HepG2 (cell line): ENCODE results near the gene CYSTM1. TPM values are rescaled to one million over a fixed set of nuclear protein-coding genes. Genes with fewer than 3 reads are reported as not detected.
A peak's percentile ranks its signal among the peaks of the same experiment; 100 is the strongest.

Source experiments
- ATAC-seq: fragments of 200-7000 bp; cut with Tn5 transposase; 3 replicates; pipeline ENCODE4 v1.9.1; 2020; ENCODE audit warnings: mild to moderate bottlenecking, moderate library complexity
- BruUV-seq: library from RNA; stranded (reverse); fragments of 400-500 nt; replicated peaks from 2 replicates; lab custom pipeline; 2021; lab: Mats Ljungman, UMichigan
- CTCF ChIA-PET: fragments of 300-600 bp; formaldehyde crosslinking; extraction: SDS; loops from one replicate; lab custom pipeline; 2021; ENCODE audit warnings: low total read pairs, inconsistent platforms, low intra/inter-chr PET ratio; lab: Yijun Ruan, JAX
- POLR2A ChIA-PET: fragments of 350-600 bp; sonication (Branson Sonifier 250); formaldehyde crosslinking; loops from one replicate; lab custom pipeline; 2020; ENCODE audit warnings: antibody characterized with exemption, inconsistent platforms; lab: Yijun Ruan, JAX
- DNase-seq: peaks from one replicate; pipeline ENCODE4 v3.0.0-alpha.2; 2015; ENCODE audit warnings: low spot score
- FAIRE-seq: peaks from 3 replicates; lab custom pipeline; 2011; peaks lifted over from hg19 to GRCh38; lab: Jason Lieb, UNC
- H2AFZ ChIP-seq: one replicate; pipeline ENCODE4 v1.6.1; 2011; ENCODE audit warnings: low read length, inconsistent platforms
- H3K27ac ChIP-seq: fragments of 300-600 bp; 3 replicates; pipeline ENCODE4 v1.8.0; 2011; ENCODE audit warnings: mixed run types, mild to moderate bottlenecking, mixed read lengths, low read length, inconsistent platforms; ENCODE audit not compliant: insufficient read depth; ENCODE audit errors: extremely low read length
- H3K27me3 ChIP-seq, 2 experiments: fragments of 200-600 bp in 1 of 2; 2 replicates in 1 of 2; 3 replicates in 1 of 2; pipeline versions ENCODE4 v1.6.0 to v1.8.0; 2011; ENCODE audit warnings: low read length in 2 of 2, mild to moderate bottlenecking in 2 of 2, moderate library complexity in 2 of 2, inconsistent platforms in 1 of 2; ENCODE audit not compliant: insufficient read depth in 2 of 2, control insufficient read depth in 1 of 2
- H3K36me3 ChIP-seq, 2 experiments: fragments of 200-600 bp in 1 of 2; replicated peaks in 1 of 2; 2 replicates in 1 of 2; 3 replicates in 1 of 2; pipeline versions ENCODE4 v1.5.1 to v1.8.0; 2011; ENCODE audit warnings: low read length in 2 of 2, inconsistent platforms in 1 of 2; ENCODE audit not compliant: insufficient read depth in 2 of 2, control insufficient read depth in 1 of 2
- H3K4me1 ChIP-seq: 2 replicates; pipeline ENCODE4 v1.5.1; 2012; ENCODE audit warnings: low read length, inconsistent platforms; ENCODE audit not compliant: insufficient read depth
- H3K4me2 ChIP-seq: 2 replicates; pipeline ENCODE4 v1.6.0; 2011; ENCODE audit warnings: low read depth, low read length, inconsistent platforms
- H3K4me3 ChIP-seq, 3 experiments: fragments of 200-600 bp in 1 of 3; sonication (generic), shearing (Covaris generic) in 1 of 3; replicated peaks in 1 of 3; 2 replicates each; pipeline ENCODE4 v1.5.1; 2011 to 2016; ENCODE audit warnings: low read length in 3 of 3, inconsistent platforms in 2 of 3, low read depth in 2 of 3, mild to moderate bottlenecking in 2 of 3, control low read depth in 1 of 3, mixed read lengths in 1 of 3; ENCODE audit not compliant: insufficient read depth in 1 of 3
- H3K79me2 ChIP-seq: one replicate; pipeline ENCODE4 v1.6.1; 2011; ENCODE audit warnings: low read length, inconsistent platforms; ENCODE audit not compliant: insufficient read depth
- H3K9ac ChIP-seq: 2 replicates; pipeline ENCODE4 v1.6.0; 2011; ENCODE audit warnings: mild to moderate bottlenecking, low read depth, low read length, inconsistent platforms; ENCODE audit not compliant: insufficient read depth
- H3K9me3 ChIP-seq: 2 replicates; pipeline ENCODE4 v1.5.1; 2012; ENCODE audit warnings: mild to moderate bottlenecking, low read length
- H4K20me1 ChIP-seq: 2 replicates; pipeline ENCODE4 v1.6.0; 2011; ENCODE audit warnings: inconsistent platforms, mild to moderate bottlenecking, low read length, moderate library complexity; ENCODE audit not compliant: insufficient read depth
- CBFB ChIP-seq: sonication (generic); formaldehyde crosslinking; IDR thresholded peaks from 2 replicates; pipeline ENCODE4 v1.4.0; 2020; ENCODE audit warnings: missing genetic modification reagents
- GATAD2A ChIP-seq: IDR thresholded peaks from 2 replicates; pipeline ENCODE4 v1.6.1; 2016
- HOXA5 ChIP-seq: sonication (generic); formaldehyde crosslinking; IDR thresholded peaks from 2 replicates; pipeline ENCODE4 v1.4.0; 2020; ENCODE audit warnings: missing genetic modification reagents
- KAT2B ChIP-seq: fragments of 150-350 bp; IDR thresholded peaks from 2 replicates; pipeline ENCODE4 v1.6.1; 2014; ENCODE audit warnings: low read depth, low read length, borderline replicate concordance
- NPAS2 ChIP-seq: sonication (generic); formaldehyde crosslinking; IDR thresholded peaks from 2 replicates; pipeline ENCODE4 v1.8.0; 2022; ENCODE audit warnings: mild to moderate bottlenecking, missing genetic modification reagents, borderline replicate concordance
- PLRG1 ChIP-seq: fragments of 450-650 bp; conservative IDR thresholded peaks from 2 replicates; pipeline ENCODE4 v1.6.1; 2016
- PREB ChIP-seq: sonication (generic); formaldehyde crosslinking; IDR thresholded peaks from 2 replicates; pipeline ENCODE4 v1.4.0; 2020; ENCODE audit warnings: missing genetic modification reagents
- RFXANK ChIP-seq: IDR thresholded peaks from 2 replicates; pipeline ENCODE4 v1.6.1; 2016
- TEAD3 ChIP-seq: optimal IDR thresholded peaks from 2 replicates; pipeline ENCODE3; 2016; ENCODE audit warnings: borderline replicate concordance
- TRIM24 ChIP-seq: sonication (generic); formaldehyde crosslinking; IDR thresholded peaks from 2 replicates; pipeline ENCODE4 v1.8.0; 2022; ENCODE audit warnings: mild to moderate bottlenecking, missing genetic modification reagents
- ZNF256 ChIP-seq: sonication (generic); formaldehyde crosslinking; conservative IDR thresholded peaks from 2 replicates; pipeline ENCODE4 v1.4.0; 2020; ENCODE audit warnings: missing genetic modification reagents
- ZNF512 ChIP-seq: sonication (generic); formaldehyde crosslinking; IDR thresholded peaks from 2 replicates; pipeline ENCODE4 v1.4.0; 2020; ENCODE audit warnings: mild to moderate bottlenecking, missing genetic modification reagents
- ZNF552 ChIP-seq: sonication (generic); formaldehyde crosslinking; IDR thresholded peaks from 2 replicates; pipeline ENCODE4 v1.9.0; 2022; ENCODE audit warnings: missing genetic modification reagents, mild to moderate bottlenecking, borderline replicate concordance
- ZNF768 ChIP-seq: sonication (generic); formaldehyde crosslinking; IDR thresholded peaks from 2 replicates; pipeline ENCODE4 v1.4.0; 2020; ENCODE audit warnings: missing genetic modification reagents
- ZNF816 ChIP-seq: sonication (generic); formaldehyde crosslinking; IDR thresholded peaks from 2 replicates; pipeline ENCODE4 v1.8.0; 2022; ENCODE audit warnings: missing genetic modification reagents, mild to moderate bottlenecking, borderline replicate concordance
- WGBS: methylation state at CpG from one replicate; pipeline ENCODE4 v1.1.6; 2017; ENCODE audit warnings: low lambda C conversion rate; 5-methylcytosine and 5-hydroxymethylcytosine counted together
- in situ Hi-C: cut with HindIII; loops from 2 replicates; pipeline ENCODE4 v1.10.0; 2017; ENCODE audit warnings: low pct_unique_long_range_greater_than_20kb; ENCODE audit not compliant: extremely low pct_ligation_motif_present
- intact Hi-C: fragments of 100-400 bp; cut with micrococcal nuclease; formaldehyde crosslinking; loops from one replicate; pipeline ENCODE4 v1.10.0; 2022; ENCODE audit not compliant: unreplicated experiment
- polyA plus RNA-seq, 8 experiments: library from polyadenylated mRNA; depleted of rRNA in 3 of 8; stranded (reverse) in 7 of 8; unstranded in 1 of 8; fragments of >200 nt; fragmentation: Illumina TruSeq in 4 of 8; extraction: Trizol in 4 of 8; gene quantifications; 2 replicates each; pipeline versions ENCODE4 v1.2.1 to v1.2.3, GENCODE V29; 2011 to 2016; ENCODE audit warnings: low read depth in 4 of 8, missing spikeins in 1 of 8, mixed read lengths in 1 of 8; ENCODE audit not compliant: insufficient read depth in 1 of 8
- total RNA-seq, 5 experiments: library from RNA; depleted of rRNA; stranded (reverse); fragments of >200 nt; fragmentation: Illumina TruSeq; extraction: Trizol; gene quantifications; 2 replicates each; pipeline ENCODE4 v1.2.3, GENCODE V29; 2016; ENCODE audit warnings: low read depth in 1 of 5

Gene CYSTM1
- total and polyA plus RNA-seq, 2 of the 13 experiments (the other 11 are each of a cell fraction or from before 2014, with no cell fraction given) = 40.0 to 73.4 TPM

- Histone ChIP-seq H3K4me1 (peaks cover 54% of the 10 kb centered on the region), H2AFZ (no peak overlapping the region)
- BruUV-seq = no TSS peak
- no peak for TF ChIP-seq CBFB (CRISPR knock-in tag)
- TF ChIP-seq GATAD2A = peak; percentile 23; the same call in 1 of the 2 replicates
- TF ChIP-seq, all 625 proteins: peak for 1
- Histone ChIP-seq H3K79me2 (peaks cover 9% of the 10 kb centered on the region), H3K9ac (no peak overlapping the region), H3K4me2 (no peak overlapping the region), H3K4me3 (no peak overlapping the region), H3K9me3 (no peaks in the 10 kb centered on the region), H3K36me3 (peaks cover 4 to 11% of the 10 kb centered on the region in 2 experiments; a peak in 4 of 5 replicates), H3K27me3 (no peaks in the 10 kb centered on the region), H3K27ac (no peak overlapping the region), H4K20me1 (no peaks in the 10 kb centered on the region)
- ATAC-seq = no peak
- intact Hi-C loops = no loop called here
- ChIA-PET CTCF (no interaction called here), POLR2A (no interaction called here)
- in situ Hi-C loops = no loop called here
- WGBS = 0% methylated on average over 1 of the region's 1 CpG
- FAIRE-seq = no peak
- DNase-seq = no peak
Measured at GRCh38 chr5:140190872-140191218, 15.9 kb downstream of the CYSTM1 start.

GRCh38 chr5:140192715-140193430, 17.9 kb downstream of the CYSTM1 start:
- CTCF ChIA-PET = no interaction called here
- in situ Hi-C loops = no loop called here
- Histone ChIP-seq H3K4me1 (peaks cover 66% of the 10 kb centered on the region), H3K27ac (no peak overlapping the region), H3K27me3 (no peaks in the 10 kb centered on the region), H4K20me1 (no peaks in the 10 kb centered on the region), H3K36me3 (peaks cover 4 to 15% of the 10 kb centered on the region in 2 experiments), H2AFZ (no peak overlapping the region), H3K4me2 (no peak overlapping the region), H3K9ac (no peak overlapping the region), H3K79me2 (peaks cover 5% of the 10 kb centered on the region), H3K9me3 (no peaks in the 10 kb centered on the region), H3K4me3 (no peak overlapping the region)
- 93% methylated on average over 5 of the region's 5 CpGs for WGBS
- ATAC-seq (no peak), FAIRE-seq (peak; percentile 42), DNase-seq (no peak)
- POLR2A ChIA-PET = no interaction called here
- no TSS peak for BruUV-seq
- intact Hi-C loops = no loop called here
- TF ChIP-seq ZNF552 (no peak), ZNF256 (CRISPR knock-in tag) (no peak), TRIM24 (CRISPR knock-in tag) (no peak), HOXA5 (CRISPR knock-in tag) (no peak), PLRG1 (no peak), NPAS2 (CRISPR knock-in tag) (no peak), ZNF768 (CRISPR knock-in tag) (no peak), PREB (CRISPR knock-in tag) (no peak), KAT2B (no peak), ZNF816 (CRISPR knock-in tag) (no peak), RFXANK (CRISPR knock-in tag) (no peak), ZNF512 (no peak), TEAD3 (CRISPR knock-in tag) (no peak), GATAD2A (no peak)
